GM18511 (cell line): ENCODE data around the gene NDN.

ENCODE experiments used
- ATAC-seq: cut with Tn5 transposase; IDR thresholded peaks from one replicate; pipeline ENCODE4 v1.9.1; 2021; ENCODE audit warnings: mild to moderate bottlenecking, moderate library complexity; ENCODE audit not compliant: unreplicated experiment

NDN gene

DNA sequence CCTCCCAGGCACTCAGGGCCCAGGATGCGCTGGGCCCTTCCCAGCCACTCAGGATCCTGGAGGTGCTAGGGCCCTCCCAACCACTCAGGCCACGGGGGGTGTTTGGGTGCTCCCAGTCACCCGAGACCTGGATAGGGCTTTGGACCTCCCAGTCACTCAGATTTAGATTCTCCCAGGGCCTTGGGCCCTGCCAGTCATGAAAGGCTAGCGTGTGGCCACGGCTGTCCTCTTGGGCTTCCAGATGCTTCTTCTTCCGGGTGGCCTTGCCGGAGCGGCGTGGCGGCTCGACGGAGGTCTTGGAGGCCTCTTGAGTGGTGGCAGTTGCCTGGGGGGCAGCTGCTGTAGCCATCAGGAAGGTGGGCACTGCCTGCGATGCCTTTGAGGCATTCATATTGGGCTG is 42.3 kb downstream of the NDN start:
- no peak for ATAC-seq

DNA sequence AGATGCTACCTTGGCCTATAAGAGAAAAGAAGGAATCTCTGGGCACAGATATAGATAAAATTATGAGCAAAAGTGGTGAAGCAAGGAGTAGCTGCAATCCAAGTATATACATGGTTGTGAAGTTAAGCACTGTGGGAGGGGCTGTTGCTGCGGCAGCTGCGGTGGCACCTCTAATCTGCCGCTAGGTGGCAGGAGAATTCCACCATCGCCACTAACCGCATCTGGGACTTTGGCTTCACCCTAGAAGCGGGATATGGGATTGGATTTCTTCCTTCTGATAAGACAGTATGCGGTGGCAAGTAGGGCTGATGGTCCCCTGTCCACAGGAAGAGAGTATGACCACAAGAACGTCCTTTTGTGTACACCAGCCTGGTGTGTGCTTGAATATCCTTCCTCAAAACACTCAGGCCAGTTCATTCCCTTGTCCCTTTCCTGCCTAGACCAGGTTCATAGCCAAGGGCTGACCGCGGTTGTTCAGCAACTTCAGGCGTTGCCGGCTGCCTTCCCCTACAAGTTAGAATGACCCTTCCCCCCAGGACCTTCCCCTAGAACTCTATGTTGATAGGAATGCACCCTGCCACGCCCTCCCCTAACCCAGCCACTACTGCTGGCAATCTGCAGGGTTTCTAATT is 44.6 kb downstream of the NDN start:
- ATAC-seq = no peak
